GM21717 (cell line): ENCODE data around the gene RABGAP1L.

Experiments
- ATAC-seq: cut with Tn5 transposase; IDR thresholded peaks from one replicate; pipeline ENCODE4 v1.9.1; 2021; ENCODE audit warnings: mild to moderate bottlenecking, moderate library complexity; ENCODE audit not compliant: unreplicated experiment

RABGAP1L gene

DNA sequence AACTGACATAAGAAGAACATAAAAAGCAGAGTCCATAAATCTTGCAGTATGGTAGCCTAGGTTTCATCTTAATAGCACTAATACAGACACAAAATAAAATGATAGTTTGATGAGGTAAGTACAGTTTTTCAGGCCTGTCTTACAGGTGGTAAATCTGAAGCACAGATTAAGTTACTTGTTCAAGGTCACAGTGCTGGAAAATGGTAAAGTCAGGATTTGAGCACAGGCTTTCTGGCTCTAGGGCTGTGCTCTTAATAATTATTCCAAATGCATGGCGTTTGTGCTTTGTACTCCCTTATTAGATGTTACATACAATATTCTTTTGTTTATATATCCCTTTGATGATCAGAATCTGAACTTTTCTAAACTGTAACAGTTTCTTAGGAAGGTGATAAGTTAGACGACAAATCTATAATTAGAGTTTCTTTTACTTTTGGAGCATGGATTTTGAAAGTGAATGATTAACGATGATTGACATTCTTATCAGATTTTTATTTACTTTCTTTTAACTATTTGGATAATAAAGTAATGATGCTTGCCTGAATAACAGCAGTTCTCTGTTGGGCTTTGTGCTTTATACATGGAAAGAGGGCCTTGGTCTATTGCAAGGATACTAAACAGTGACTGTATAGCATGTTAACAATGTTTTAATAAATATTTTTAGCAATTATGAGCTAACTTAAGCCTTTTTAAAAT, 738.9 kb downstream of the RABGAP1L start:
- ATAC-seq, result no peak

DNA sequence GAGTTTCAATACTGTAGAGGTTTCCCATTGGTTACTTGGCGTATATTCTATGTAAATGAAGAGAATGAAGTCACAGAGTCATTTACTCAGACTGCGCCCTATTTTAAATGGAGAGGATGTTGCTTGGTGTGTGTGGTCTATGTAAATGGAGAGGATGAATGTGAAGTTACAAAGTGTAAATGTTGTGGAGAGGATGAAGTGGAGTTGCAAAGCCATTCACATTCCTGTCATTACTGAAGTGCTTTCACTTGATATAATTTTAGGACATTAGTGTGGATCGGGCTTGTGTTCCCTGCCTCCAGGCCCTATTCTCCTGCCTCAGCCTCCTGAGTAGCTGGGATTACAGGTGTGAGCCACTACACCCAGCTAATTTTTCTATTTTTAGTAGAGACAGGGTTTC, 741.0 kb downstream of the RABGAP1L start:
- ATAC-seq, result no peak

DNA sequence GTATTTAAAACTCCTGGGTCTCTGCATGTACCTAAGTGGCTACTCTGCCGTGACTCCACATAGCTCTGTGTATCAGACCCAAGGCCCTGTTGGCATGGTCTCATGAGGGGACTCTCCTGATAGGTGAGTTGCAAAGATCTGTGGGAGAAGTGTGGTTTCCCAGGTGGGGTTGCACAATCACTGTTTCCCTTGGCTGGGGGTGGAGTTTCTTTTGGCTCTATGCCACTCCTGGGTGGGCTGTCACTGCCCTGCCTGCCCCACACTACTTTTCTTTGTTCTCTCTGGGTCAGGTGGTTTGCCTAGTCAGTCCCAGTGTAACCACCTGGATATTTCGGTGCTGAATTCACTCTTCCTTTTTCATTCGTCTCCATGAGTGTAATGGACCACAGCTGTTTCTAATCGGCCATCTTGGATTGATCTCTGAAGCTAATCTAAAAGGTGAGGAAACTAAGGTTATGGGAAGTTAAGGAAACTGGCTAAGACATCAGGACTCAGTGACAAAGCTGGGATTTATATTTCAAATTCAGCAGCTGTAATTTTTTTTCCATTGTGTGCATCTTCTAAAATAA, 743.3 kb downstream of the RABGAP1L start:
- ATAC-seq, result no peak

DNA sequence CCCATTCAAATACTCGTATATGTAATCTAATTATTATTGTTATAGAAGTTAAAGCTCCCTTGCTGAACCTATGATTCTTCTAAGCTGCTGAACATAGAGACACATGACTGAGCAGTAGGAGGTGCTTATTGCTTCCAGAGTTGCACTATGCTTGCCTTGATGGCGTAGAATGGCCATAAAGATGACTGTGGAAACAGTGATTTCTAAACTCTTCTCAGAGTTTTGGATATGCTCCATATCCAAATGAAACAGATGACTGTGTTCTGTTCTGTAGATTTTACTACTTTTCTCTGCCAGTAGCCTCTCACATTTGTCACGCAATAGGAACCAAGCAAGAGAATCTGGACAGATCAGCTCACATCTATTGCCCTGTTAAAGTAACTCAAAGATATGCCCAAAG, 752.3 kb downstream of the RABGAP1L start:
- ATAC-seq, result no peak

DNA sequence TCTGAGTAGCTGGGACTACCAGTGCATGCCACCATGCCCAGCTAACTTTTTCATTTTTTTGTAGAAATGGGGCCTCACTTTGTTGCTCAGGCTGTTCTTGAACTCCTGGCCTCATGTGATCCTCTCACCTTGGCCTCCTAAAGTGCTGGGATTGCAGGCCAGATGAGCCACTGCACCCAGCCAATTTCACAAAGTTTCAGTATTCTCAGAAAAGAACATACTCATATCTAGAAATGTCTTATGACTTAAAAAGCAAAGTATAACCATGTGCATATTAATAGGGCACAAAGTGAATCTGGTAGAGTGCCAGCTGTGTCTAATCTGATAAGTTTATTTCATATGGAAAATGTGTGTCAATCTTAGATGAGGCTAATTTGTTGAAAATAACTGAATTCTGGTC, 752.9 kb downstream of the RABGAP1L start:
- ATAC-seq, result peak; percentile 46

DNA sequence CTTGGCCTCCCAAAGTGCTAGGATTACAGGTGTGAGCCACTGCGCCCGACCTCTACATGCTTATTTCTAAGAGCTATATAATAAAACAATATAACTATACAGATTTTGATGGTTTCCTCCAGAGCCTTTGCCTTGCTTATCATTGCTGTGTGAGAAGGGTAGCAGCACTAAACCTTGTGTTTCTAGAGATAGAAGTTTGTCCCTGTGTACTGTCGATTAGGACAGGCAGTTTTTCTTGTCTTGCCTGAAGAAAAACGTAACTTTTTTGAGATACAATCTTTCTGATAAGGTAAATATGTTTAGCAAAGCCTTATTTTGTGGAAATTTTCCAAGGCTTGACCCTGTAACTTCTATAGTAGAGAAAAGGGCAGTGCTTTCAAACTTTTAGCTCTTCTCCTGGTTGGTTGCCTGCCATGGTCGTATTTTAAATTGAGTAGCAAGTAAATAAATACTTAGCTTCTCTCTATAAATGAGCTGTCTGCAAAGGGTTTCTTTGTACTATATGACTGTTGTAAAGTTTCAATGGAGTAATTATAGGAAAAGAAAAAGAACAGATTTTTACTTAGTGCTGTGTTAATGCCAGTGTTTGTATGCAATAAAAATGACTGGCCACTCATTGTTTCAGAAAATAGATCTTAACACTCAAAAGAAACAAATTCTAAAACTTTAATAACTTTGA, 754.0 kb downstream of the RABGAP1L start:
- no peak for ATAC-seq

DNA sequence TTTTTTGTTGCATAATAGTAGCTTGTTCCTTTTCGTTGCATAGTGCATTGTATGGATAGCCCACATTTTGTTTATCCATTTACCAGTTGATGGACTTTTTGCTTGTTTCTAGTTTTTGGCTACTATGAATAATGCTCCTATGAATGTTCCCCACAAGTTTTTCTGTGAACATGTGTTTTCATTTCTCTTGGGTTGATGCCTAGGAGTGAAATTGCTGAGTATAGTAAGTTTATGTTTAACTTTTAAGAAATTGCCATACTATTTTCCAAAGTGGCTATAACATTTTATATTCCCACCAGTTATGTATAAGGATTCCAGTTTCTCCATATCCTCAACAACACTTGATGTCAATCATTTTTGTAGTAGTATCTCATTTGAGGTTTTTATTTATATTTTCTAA, 755.7 kb downstream of the RABGAP1L start:
- ATAC-seq, result no peak

DNA sequence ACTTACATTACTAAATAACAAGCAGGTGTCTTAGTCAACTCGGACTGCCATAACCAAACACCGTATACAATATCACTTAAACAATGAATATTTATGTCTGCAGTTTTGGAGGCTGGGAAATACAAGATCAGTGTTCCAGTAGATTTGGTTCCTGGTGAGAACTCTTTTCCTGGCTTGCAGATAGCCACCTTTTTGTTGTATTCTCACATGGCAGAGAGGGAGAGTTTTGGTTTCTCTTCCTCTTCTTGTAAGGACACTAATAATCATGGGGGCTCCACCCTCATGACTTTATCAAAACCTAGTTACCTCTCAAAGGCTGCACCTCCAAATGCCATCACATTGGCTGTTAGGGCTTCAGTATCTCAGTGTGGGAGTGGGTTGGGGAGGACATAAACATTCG, 757.5 kb downstream of the RABGAP1L start:
- no peak for ATAC-seq

DNA sequence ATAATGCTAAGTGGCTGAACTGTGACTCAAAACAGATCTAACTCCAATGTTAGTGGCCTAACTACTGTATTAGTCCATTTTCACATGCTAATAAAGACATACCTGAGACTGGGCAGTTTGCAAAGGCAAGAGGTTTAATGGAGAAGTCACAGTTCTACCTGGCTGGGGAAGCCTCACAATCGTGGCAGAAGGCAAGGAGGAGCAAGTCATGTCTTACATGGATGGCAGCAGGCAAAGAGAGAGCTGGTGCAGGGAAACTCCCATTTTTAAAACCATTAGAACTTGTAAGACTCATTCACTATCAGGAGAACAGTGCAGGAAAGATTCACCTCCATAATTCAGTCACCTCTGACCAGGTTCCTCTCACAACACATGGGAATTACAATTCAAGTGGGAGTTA, 760.8 kb downstream of the RABGAP1L start:
- ATAC-seq, result no peak

DNA sequence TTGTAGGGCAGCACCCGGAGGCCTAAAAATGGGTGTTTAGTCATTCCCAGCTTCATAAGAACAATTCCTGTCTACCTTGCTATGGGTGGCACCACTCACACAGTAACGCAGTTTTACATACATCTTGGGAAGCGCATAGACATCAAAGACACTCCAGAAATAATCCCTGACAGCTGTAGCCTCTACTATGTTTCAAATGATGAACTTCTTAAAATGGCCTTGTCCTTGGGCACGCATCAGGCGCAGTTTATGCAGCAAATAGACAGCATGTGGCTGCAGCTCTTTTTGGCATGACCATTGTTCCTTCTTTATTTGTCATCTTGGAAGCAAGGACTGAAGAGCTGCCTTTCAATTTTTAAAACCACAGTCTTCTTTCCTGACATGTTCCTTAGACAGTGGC, 762.8 kb downstream of the RABGAP1L start:
- ATAC-seq, result no peak

DNA sequence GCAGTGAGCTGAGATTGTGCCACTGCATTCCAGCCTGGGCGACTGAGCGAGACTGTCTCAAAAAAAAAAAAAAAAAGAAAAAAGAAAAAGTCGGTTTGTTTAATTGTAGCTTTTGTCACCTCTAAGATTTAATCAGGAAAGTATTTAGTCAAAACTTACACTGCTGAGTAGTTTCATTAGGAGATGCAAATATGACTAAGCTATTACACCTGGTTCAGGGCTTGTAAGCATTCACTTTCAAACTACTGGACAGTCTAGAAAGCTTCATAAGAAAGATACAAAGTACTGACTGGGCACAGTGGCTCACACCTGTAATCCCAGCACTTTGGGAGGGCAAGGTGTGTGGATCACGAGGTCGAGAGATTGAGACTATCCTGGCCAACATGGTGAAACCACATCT, 764.5 kb downstream of the RABGAP1L start:
- ATAC-seq, result no peak

DNA sequence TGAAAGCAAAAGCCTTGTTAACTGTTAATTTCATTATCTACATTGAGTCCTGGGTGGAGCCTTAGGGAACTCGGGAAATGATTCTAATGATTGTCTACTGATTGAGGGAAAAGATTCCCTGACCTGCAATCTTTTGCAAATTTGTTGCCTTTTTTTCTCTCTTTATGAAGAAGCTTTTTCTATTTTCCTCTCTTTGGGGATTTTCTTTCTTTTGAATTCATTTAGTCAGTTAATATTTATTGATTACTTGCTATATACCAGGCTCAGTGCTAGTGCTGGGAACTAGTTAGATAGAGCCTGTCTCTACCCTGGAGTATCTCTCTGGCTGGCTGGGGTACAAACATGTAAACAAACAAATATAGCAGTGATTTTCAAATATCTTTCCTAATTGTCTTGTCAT, 769.2 kb downstream of the RABGAP1L start:
- ATAC-seq, result no peak

DNA sequence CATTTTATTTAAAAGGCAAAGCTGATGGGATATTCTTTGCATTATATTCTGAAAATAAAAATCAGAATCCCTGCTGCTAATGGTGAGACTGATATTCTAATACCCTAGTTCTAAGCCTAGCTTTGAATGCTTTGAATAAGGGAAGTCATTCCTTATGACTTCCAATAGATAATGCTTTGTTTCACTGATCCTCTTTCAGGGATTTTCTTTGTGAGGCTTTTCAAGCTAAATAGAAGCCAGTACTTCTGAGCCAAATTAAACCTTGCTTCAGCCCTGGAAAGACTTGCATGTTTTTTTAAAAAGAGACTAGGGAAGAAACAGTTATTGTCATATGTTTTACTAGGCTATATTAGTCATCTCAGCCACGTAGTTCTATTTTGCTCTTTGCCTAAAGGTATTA, 771.9 kb downstream of the RABGAP1L start:
- ATAC-seq, result no peak

DNA sequence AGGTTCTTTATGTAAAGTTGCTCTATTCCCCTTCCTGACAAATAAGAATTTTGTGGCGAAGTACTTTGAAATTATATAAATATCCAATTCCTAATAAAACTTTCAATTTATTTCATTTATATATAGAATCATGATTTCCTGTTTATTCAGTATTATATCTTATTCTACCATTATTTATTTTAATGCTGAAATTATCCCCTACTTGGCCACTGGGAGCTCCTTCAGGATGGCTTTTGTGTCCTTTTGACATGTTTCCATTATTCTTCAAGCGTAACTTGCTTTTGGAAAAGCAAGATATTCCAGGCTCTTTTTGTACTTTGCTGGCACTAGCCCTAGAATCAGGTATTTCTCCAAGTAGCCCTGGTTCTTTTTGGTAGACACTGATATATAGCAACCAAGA, 773.3 kb downstream of the RABGAP1L start:
- no peak for ATAC-seq

DNA sequence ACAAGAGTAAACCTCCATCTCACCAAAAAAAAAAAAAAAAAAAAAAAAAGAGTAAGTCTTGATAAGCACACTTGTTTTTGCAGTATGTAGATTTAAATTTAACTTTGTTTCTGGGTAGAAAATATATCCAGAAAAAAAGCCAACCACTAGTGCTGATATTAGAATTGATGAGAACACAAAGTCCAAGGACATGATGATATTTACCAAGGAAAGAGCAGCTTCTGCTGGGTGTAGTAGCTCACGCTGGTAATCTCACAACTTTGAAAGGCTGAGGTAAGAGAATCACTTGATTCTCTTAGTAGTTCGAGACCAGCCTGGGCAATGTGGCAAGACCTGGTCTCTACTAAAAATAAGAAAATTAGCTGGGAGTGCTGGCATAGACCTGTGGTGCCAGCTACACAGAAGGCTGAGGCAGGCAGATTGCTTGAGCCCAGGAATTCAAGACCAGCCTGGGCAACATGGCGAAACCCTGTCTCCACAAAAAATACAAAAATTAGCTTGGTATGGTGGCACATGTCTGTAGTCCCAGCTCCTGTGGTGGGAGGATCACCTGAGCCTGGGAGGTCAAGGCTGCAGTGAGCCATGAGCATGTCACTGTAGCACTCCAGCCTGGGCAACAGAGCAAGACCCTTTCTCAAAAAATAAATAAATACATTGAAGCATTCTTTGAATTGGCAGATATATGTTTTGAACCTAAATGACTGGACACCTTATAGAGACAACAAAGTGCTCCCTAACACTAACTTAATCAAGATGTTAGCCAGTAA, 776.8 kb downstream of the RABGAP1L start:
- no peak for ATAC-seq

DNA sequence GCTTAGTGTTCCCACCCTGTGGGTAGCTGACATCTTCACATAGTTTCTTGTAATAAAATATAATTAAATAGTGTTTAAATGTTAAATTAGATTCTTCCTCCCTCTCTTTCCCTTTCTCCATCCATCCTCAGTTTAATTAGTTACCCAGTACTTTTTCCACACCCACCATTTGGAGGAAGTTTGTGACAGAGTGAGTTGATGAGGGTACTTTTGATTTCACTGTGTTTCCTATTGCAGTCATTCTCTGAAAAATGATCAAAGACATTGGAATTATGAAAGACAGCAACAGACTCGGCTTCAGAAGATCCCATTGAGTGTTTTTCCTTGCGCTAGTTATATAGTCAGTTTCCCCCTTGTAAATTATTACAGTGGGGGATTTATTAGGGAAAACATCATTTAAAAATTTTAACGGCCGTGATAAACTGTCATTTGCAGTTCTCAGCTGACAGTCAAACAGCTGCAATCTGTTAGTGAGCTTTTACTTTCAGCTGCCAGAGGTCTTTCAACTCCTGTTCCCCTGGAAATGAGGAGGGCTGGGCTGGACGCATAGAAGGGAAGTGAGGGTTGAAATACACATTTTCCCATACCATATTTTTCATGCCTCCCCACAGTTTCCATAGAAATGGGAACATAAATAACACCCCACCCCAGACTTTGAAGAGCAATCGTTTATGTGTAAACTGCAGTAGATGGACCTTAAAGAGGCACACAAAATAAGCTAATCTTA, 779.1 kb downstream of the RABGAP1L start:
- ATAC-seq, result no peak

DNA sequence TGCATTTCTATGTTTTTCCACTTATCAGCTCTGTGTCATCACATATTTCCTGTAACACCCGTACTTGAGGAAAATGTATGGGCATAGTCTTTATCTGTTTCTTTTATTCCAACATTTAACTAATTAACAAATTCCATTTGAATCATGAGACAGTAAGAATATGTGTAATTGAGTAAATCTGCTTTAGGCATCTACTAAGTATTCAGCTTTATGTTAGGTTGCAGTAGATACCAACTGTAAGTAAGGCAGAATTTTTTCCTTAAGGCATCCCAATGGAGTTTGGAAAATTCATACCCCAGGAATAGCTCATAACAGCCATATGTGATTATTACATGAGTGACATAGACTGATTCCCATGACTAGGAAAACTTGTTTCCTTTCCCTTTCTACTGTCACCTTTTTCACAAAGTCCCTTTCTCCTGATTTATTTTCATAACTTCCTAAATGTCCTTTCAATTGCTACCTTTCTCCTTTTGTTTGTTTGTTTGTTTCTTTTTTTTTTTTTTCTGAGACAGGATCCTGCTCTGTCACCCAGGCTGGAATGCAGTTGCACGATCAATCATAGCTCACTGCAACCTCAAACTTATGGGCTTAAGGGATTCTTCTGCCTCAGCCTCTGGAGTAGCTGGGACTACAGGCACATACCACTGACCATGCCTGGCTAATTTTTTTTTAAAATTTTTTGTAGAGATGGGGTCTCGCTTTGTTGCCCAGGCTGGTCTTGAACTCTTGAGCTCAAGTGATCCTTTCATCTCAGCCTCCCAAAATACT, 780.6 kb downstream of the RABGAP1L start:
- no peak for ATAC-seq

DNA sequence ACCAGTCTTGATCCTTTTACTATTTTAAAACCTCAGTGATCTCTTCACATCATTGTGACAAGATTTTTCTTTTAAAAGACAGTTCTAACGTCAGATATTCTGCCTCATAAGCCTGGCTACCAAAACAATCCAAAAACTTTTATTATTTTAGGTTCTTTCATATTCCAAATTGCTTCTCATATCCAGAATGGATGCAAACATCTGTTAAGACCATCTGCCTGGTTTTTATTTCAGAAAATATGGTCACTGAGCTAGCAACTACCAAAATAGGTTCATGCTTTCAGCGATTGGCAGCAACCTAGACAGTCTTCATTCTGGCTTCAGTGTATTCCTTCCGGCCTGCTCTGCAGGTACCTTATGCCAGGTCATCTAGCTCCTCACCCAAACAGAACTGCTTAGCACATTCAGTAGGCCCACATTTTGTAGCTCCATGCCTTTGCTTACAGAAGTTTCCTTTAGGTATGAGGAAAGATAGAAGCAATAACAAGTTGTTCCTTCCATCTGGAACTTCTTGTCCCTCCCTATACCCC, 781.4 kb downstream of the RABGAP1L start:
- no peak for ATAC-seq

DNA sequence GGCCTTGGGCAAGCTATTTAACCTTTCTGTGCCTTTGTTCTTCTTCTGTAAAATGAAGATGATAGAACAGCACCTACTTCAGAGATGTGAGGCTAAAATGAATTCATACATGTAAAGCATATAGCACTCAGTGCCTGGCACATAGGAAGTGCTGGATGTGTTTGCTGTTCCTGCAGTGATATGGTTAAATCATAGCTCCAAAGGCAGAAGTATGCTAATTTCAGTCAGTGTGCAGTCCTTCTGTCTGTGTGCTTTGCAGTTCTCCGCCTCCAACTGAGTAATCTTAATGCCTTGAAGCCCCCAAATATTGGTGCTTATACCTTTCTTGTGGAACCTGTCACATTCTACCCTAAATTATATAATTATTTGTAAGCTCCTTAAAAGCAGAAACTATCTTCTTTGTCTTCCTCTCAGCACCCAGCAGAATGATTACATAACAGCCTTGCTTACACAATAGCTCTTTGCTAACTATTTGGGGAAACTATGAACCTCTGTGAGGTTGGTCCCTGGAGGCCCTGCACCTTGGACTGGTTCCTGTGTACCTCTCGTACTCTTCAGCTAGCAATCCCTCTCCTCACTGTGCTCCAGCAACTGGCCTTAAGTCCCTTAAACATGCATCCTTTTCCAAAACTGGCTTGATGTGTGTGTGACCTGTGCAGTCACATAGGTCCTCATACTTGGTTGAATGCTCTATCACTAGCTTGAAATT, 783.4 kb downstream of the RABGAP1L start:
- ATAC-seq, result no peak
